HG03442 (cell line): Measurements from ENCODE around the gene NUCB1.
"Not testable (repeated sequence)": the region's sequence is repeated elsewhere in the genome, so short reads cannot be mapped to it uniquely, and the experiment has no call there.

Experiments used
- ATAC-seq: cut with Tn5 transposase; IDR thresholded peaks from one replicate; pipeline ENCODE4 v1.9.1; 2021; ENCODE audit warnings: mild to moderate bottlenecking, moderate library complexity; ENCODE audit not compliant: unreplicated experiment

The NUCB1 gene

DNA sequence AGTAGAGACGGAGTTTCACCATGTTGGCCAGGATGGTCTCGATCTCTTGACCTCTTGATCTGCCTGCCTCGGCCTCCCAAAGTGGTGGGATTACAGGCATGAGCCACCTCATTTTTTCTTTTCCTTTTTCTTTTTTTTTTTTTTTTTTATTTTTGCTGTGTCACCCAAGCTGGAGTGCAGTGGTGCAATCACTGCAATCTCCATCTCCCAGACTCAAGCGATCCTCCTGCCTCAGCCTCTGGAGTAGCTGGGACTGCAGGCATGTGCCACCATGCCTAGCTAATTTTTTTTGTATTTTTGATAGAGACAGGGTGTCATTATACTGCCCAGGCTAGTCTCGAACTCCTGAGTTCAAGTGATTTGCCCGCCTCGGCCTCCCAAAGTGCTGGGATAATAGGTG lies 2.2 kb downstream of the NUCB1 start:
- ATAC-seq = not testable (repeated sequence)

DNA sequence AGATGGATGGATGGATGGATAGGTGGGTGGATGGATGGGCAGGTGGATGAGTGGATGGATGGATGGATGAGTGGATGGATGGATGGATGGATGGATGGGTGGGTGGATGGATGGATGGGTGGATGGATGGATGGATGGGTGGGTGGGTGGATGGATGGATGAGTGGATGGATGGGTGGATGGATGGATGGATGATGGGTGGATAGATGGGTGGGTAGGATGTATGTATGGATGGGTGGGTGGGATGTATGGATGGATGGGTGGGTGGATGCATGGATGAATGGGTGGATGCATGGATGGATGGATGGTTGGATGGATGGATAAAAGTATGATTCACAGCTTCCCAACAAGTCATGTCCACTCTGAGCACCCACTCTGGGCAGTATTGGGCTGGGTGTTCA lies 3.7 kb downstream of the NUCB1 start:
- ATAC-seq = not testable (repeated sequence)

DNA sequence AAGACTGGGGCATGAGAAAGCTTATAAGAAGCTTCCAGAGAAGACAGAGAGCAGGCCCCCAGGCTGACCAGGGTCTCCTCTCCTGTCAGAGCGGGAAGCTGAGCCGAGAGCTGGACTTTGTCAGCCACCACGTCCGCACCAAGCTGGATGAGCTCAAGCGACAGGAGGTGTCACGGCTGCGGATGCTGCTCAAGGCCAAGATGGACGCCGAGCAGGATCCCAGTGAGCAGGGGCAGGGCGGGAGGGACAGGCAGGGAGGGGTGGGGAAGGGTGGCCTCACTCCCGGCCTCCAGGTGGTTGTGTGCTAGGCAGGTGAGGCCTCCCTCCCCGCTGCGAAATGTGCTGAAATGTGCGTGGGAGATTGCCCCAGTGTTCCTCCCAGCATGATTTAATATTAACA lies 5.6 kb downstream of the NUCB1 start:
- ATAC-seq = no peak

DNA sequence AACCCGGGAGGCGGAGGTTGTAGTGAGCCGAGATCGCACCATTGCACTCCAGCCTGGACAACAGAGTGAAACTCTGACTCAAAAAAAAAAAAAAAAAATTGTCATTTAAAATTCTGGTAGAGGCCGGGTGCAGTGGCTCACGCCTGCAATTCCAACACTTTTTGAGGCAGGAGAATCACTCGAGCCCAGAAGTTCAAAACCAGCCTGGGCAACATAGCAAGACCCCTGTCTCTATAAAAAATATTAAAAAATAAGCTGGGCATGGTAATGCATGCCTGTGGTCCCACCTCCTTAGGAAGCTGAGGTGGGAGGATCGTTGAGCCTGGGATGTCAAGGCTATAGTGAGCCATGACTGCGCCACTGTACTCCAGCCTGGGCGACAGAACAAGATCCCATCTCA lies 6.2 kb downstream of the NUCB1 start:
- no peak for ATAC-seq

DNA sequence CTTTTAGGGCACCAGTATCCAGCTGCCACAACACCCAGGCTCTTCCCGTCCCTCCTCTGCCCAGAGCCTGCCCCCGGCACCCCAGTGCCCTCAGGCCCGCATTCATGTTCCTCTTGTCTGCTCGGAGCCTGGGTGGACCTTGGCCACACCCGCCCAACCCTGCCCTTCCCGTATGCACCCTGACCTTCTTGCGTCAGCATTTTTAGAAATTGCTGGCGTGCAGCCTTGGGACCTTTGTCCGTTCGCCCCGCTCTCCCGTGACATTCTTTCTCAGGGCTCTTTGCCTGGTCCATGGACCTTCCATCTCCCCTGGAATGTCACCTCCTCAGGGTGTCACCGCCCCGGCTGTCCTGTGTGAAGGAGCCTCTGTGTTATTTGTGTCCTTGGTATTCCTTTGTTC lies 7.6 kb downstream of the NUCB1 start:
- ATAC-seq = no peak

DNA sequence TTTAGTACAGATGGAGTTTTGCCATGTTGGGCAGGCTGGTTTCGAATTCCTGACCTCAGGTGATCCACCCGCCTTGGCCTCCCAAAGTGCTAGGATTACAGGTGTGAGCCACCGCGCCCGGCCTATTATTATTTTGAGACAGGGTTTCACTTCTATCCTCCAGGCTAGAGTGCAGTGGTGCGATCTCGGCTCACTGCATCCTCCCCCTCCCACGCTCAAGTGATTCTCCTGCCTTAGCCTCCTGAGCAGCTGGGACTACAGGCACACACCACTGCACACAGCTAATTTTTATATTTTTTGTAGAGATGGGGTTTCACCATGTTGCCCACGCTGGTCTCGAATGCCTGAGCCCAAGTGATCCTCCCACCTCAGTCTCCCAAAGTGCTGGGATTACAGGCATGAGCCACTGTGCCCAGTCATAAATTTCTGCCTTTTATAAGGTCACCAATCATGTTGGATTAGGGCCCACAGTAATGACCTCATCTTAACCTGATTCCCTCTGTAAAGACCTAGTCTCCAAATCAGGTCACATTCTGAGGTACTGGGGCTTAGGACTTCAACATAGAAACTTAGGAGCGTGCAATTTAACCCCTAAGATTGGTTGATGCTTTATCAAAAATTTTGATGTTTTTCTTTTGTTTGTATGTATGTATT lies 9.4 kb downstream of the NUCB1 start:
- not testable (repeated sequence) for ATAC-seq

DNA sequence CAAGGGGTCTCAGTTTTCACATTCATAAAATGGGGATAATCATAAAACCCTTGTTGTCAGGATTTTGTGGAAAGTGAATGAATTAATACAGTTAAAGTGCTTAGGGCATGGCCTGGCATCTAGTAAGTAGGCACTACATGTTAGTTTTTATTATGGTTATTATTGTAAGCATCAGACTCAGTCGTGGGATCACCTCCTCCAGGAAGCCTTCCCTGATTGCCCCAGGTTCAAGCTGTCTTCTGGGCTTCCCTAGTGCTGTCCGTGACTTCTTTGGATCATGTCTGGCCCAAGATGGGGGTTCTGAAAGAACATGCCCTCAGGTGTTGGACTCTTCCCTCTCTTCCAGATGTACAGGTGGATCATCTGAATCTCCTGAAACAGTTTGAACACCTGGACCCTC lies 10.7 kb downstream of the NUCB1 start:
- no peak for ATAC-seq

DNA sequence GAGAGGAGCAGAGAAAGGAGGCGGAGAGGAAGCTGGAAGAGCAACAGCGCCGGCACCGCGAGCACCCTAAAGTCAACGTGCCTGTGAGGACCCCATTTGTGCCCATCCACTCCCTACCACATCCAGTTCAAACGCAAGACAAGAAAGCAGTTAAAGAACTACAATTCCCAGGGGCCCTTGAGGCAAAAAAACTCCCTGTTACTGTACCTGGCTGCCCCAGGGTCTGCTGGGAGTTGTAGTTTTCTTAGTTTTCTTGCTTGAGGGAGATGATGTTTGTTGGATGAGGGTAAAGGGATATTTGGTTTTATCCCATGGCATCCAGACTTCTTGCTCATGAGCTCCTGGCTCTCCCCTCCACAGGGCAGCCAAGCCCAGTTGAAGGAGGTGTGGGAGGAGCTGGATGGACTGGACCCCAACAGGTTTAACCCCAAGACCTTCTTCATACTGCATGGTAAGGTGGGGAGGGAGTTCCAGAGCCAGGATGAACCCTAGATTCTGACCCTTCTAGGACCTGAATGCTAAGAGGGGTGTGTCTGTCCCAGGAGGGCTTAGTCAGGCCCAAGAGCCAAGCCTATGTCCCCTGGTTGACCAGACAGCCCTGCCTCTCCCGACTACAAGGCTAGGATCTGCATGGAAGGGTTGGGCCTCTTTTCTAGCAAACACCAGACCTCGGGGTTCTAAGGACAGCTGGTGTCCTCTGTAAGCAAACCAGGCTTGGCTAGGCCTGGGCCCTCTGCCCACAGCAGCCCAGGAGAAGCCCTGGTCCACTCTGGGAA lies 13.2 kb downstream of the NUCB1 start:
- ATAC-seq = no peak

DNA sequence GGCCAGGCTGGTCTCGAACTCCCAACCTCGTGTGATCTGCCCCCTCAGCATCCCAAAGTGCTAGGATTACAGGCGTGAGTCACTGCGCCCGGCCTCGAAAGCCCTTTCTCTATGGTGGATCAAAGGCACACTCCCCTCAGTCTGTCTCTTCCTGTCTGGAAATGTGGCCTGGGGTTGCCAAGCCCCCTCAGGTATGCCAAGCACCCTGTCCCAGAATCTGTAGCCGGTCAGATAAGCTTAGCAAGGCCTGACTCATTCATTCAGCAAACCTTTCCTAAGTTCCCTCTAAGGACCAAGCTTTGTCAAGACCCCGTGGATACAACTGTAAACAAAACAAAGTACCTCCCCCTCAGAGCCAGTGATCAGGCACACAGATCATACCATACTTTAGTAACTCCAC lies 14.1 kb downstream of the NUCB1 start:
- ATAC-seq = no peak

DNA sequence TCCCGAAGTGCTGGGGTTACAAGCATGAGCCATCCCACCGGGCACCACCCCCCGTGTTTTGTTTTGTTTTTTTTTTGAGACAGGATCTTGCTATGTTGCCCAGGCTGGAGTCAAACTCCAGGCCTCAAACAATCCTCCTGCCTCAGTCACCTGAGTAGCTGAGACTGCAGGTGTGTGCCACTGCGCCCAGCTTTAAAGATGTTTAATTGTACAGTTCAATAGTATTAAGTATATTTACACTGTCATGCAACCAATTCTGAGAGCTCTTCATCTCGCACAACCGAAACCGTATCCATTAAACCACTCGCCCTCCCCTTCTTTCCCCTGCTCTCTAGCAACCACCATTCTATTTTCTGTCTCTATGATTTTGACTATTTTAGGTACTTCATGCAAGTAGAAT lies 15.6 kb downstream of the NUCB1 start:
- no peak for ATAC-seq

DNA sequence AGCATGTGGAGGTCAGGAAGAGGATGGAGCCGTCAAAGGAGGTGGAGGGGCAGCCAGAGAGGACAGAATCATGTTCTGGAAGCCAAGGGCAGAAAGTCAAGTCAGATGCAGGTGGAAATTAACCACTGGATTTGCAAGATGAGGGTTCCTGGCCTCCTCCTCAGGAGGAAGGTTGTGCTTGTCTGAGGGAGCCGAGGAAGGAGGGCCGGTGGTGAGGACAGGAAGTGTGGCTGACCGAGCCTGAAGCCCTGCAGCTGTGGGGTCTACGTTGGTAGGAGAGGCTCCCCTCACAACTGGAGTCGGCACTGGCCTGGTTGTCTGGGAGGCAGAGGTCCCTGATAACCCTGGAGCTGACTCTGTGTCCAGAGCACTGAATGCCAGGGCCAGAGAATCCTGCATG lies 18.0 kb downstream of the NUCB1 start:
- ATAC-seq = no peak

DNA sequence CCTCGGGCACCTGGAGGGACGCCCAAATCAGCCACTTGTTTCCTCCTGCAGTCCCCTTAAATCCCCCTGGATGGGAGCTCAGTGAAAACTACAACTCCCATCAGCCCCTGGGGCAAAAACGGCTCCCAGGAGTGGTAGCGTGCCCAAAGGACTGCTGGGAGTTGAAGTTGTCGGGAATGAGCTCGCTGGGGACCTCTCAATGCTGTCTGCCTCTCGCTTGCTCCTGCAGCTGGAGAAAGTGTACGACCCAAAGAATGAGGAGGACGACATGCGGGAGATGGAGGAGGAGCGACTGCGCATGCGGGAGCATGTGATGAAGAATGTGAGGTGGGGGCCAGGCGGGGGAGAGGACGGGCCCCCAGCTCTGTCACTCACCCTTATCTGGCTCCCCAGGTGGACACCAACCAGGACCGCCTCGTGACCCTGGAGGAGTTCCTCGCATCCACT lies 18.7 kb downstream of the NUCB1 start:
- ATAC-seq = no peak

DNA sequence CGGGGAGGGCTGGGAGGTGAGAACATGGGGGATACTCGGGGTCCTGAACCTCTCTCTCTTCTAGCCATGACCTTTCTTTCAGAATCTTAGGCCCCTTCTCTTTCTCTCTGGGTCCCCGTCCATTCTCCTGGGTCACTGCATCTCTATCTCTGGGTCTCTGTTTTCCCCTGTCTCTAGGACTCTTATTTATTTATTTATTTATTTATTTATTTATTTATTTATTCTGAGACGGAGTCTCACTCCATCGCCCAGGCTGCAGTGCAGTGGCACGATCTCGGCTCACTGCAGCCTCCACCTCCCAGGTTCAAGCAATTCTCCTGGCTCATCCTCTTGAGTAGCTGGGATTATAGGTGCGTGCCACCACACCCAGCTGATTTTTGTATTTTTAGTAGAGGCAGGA lies 19.2 kb downstream of the NUCB1 start:
- ATAC-seq = not testable (repeated sequence)

DNA sequence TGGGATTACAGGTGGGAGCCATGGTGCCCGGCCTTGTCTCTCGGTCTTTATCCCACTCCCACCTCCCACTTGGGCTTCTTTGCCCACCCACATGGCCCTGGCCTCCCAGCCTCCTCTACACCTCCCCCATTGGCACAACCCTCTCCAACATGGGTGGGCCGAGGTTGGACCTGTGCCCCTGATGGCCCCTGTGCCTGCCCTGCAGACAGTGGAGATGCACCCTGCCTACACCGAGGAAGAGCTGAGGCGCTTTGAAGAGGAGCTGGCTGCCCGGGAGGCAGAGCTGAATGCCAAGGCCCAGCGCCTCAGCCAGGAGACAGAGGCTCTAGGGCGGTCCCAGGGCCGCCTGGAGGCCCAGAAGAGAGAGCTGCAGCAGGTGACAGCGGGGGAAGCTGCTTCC lies 20.8 kb downstream of the NUCB1 start:
- ATAC-seq = no peak

DNA sequence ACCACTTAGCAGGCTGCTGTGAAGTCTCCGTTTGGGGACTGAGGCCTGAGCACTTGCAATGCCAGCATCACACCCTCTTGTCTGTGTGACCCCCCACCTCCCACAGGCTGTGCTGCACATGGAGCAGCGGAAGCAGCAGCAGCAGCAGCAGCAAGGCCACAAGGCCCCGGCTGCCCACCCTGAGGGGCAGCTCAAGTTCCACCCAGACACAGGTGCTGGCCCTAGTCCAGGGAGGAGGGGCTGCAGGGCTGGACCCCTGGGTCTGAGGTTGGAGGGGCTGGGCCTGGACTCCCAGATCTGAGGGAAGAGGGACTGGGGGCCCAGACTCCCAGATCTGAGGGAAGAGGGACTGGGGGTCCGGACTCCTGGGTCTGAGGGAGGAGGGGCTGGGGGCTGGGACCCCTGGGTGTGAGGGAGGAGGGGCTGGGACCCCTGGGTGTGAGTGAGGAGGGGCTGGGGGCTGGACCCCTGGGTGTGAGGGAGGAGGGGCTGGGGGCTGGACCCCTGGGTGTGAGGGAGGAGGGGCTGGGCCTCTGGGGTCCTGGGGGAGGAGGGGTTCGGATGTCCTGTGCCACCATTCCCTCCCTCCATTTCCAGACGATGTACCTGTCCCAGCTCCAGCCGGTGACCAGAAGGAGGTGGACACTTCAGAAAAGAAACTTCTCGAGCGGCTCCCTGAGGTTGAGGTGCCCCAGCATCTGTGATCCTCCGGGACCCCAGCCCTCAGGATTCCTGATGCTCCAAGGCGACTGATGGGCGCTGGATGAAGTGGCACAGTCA lies 21.8 kb downstream of the NUCB1 start:
- ATAC-seq = no peak

DNA sequence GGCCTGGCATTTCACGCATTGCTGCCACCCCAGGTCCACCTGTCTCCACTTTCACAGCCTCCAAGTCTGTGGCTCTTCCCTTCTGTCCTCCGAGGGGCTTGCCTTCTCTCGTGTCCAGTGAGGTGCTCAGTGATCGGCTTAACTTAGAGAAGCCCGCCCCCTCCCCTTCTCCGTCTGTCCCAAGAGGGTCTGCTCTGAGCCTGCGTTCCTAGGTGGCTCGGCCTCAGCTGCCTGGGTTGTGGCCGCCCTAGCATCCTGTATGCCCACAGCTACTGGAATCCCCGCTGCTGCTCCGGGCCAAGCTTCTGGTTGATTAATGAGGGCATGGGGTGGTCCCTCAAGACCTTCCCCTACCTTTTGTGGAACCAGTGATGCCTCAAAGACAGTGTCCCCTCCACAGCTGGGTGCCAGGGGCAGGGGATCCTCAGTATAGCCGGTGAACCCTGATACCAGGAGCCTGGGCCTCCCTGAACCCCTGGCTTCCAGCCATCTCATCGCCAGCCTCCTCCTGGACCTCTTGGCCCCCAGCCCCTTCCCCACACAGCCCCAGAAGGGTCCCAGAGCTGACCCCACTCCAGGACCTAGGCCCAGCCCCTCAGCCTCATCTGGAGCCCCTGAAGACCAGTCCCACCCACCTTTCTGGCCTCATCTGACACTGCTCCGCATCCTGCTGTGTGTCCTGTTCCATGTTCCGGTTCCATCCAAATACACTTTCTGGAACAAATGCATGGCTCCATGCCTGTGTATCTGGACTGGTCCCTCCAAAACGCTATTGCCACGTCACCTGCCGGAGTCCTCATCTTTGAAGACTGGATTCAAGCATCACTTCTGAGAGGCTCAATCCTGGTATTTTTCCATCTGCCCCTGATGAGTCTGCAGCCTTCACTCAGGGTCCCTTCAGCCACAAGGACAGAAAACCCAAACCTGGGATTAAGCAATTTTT lies 22.7 kb downstream of the NUCB1 start:
- ATAC-seq = no peak

DNA sequence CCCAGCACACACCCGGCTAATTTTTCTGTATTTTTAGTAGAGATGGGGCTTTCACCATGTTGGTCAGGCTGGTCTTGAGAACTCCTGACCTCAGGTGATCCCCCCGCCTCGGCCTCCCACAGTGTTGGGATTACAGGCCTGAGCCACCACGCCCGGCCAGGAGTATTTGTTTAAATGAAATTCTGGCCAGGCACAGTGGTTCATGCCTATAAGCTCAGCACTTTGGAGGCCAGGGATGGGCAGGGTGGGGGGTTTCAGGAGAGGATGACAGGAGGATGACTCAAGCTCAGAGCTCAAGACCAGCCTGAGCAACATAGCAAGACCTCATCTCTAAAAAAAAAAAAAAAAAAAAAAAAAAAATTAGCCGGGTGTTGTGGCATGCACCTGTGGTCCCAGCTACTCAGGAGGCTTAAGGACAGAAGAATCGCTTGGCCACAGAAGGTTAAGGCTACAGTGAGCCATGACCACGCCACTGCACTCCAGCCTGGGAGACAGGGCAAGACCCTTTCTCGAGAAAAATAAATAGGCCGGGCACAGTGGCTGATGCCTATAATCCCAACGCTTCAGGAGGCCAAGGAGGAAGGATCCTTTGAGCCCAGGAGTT lies 25.2 kb downstream of the NUCB1 start:
- no peak for ATAC-seq

DNA sequence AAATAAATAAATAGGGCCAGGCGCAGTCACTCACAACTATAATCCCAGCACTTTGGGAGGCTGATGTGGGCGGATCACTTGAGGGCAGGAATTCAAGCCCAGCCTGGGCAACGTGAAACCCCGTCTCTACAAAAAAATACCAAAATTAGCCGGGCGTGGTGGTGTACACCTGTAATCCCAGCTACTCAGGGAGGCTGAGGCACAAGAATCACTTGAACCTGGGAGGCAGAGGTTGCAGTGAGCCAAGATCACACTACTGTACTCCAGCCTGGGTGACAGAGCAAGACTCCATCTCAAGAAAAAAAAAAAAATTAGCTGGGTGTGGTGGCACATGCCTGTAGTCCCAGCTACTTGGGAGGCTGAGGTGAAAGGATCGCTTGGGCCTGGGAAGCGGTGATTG lies 25.8 kb downstream of the NUCB1 start:
- not testable (repeated sequence) for ATAC-seq

DNA sequence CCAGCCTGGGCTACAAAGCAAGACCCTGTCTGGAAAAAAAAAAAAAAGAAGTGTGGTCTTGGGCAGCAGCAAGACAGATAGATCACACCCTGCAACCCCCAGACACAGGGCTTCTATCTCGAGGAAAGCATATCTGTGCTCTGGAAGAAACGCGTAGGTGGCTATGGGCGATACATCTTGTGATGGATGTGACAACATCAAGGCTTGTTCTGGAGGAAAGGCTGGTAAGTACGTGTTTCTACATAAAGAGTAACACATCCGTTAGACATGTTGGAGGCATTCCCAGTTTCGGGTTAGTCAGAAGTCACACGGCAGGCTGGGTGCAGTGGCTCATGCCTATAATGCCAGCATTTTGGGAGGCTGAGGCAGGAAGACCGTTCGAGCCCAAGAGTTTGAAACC lies 26.8 kb downstream of the NUCB1 start:
- no peak for ATAC-seq

DNA sequence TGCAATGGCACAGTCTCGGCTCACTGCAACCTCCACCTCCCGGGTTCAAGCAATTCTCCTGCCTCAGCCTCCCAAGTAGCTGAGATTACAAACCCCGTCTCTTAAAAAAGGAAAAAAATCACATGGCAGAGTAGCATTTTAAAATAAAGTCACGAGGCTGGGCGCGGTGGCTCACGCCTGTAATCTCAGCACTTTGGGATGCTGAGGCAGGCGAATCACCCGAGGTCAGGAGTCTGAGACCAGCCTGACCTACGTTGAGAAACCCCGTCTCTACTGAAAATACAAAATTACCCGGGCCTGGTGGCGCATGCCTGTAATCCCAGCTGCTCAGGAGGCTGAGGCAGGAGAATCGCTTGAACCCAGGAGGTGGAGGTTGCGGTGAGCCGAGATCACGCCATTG lies 27.6 kb downstream of the NUCB1 start:
- not testable (repeated sequence) for ATAC-seq
